Smooth muscle cell (in vitro differentiated cells): ENCODE results near the gene MED26. TPM values are rescaled to one million over a fixed set of nuclear protein-coding genes. Genes with fewer than 3 reads are reported as not detected.

Experiments
- DNase-seq: peaks from one replicate; lab custom pipeline; 2025; ENCODE audit not compliant: unreplicated experiment; lab: John Stamatoyannopoulos, UW
- H2AFZ ChIP-seq: fragments of 200-600 bp; sonication (generic); 2 replicates; pipeline ENCODE4 v1.6.0; 2016; ENCODE audit warnings: antibody characterized with exemption, low read depth, mild to moderate bottlenecking
- H3F3A ChIP-seq: fragments of 200-600 bp; sonication (generic); 2 replicates; pipeline ENCODE4 v1.6.0; 2017; ENCODE audit warnings: antibody characterized with exemption, low read depth
- H3K27ac ChIP-seq: fragments of 200-600 bp; sonication (generic); 2 replicates; pipeline ENCODE4 v1.5.1; 2016; ENCODE audit warnings: low read depth, mild to moderate bottlenecking
- H3K27me3 ChIP-seq: fragments of 200-600 bp; sonication (generic); 2 replicates; pipeline ENCODE4 v1.6.1; 2016; ENCODE audit warnings: low read depth, mild to moderate bottlenecking
- H3K36me3 ChIP-seq: fragments of 200-600 bp; sonication (generic); 2 replicates; pipeline ENCODE4 v1.5.1; 2016; ENCODE audit warnings: low read depth
- H3K4me1 ChIP-seq: fragments of 200-600 bp; sonication (generic); 2 replicates; pipeline ENCODE4 v1.5.1; 2016; ENCODE audit warnings: low read depth
- H3K4me2 ChIP-seq: fragments of 200-600 bp; sonication (generic); 2 replicates; pipeline ENCODE4 v1.6.0; 2016; ENCODE audit warnings: mild to moderate bottlenecking
- H3K4me3 ChIP-seq: fragments of 200-600 bp; sonication (generic); 2 replicates; pipeline ENCODE4 v1.5.1; 2016; ENCODE audit warnings: mild to moderate bottlenecking
- H3K79me2 ChIP-seq: fragments of 200-600 bp; sonication (generic); 2 replicates; pipeline ENCODE4 v1.6.0; 2016; ENCODE audit warnings: low read depth, mild to moderate bottlenecking
- H3K9ac ChIP-seq: fragments of 200-600 bp; sonication (generic); 2 replicates; pipeline ENCODE4 v1.6.0; 2016; ENCODE audit warnings: low read depth
- H3K9me3 ChIP-seq: fragments of 200-600 bp; sonication (generic); replicated peaks from 2 replicates; pipeline ENCODE4 v1.5.1; 2016; ENCODE audit warnings: low read depth
- H4K20me1 ChIP-seq: fragments of 200-600 bp; sonication (generic); 2 replicates; pipeline ENCODE4 v1.6.0; 2016; ENCODE audit warnings: low read depth
- CTCF ChIP-seq: fragments of 200-600 bp; sonication (generic); IDR thresholded peaks from 2 replicates; pipeline ENCODE4 v1.5.1; 2017; ENCODE audit warnings: borderline replicate concordance, mild to moderate bottlenecking, antibody characterized with exemption; ENCODE audit not compliant: insufficient read depth, poor library complexity, severe bottlenecking
- WGBS: methylation state at CpG from one replicate; pipeline ENCODE4 v1.1.7; 2016; ENCODE audit warnings: low lambda C conversion rate; 5-methylcytosine and 5-hydroxymethylcytosine counted together
- polyA plus RNA-seq: library from polyadenylated mRNA; unstranded; fragments of >200 nt; fragmentation: Nextera tagmentation; extraction: Ambion mirVana; gene quantifications from 2 replicates; pipeline ENCODE4 v1.2.1, GENCODE V29; 2016
- total RNA-seq: library from RNA; depleted of rRNA; stranded (reverse); fragments of >200 nt; gene quantifications from 2 replicates; pipeline ENCODE4 v1.2.3, GENCODE V29; 2014

Gene MED26
- total and polyA plus RNA-seq, 2 experiments from 2014 or later, result 6.3 to 9.6 TPM

GRCh38 chr19:16623066-16623465 is 4.9 kb downstream of the MED26 start:
- Histone ChIP-seq H3K79me2 (peaks cover 99% of the 10 kb centered on the region), H3K4me2 (no peak overlapping the region), H3K36me3 (no peaks in the 10 kb centered on the region), H3F3A (no peaks in the 10 kb centered on the region), H3K4me3 (no peak overlapping the region), H2AFZ (no peak overlapping the region), H3K9me3 (no peaks in the 10 kb centered on the region), H3K4me1 (peaks cover 8% of the 10 kb centered on the region), H4K20me1 (peaks cover 97% of the 10 kb centered on the region), H3K27me3 (no peaks in the 10 kb centered on the region), H3K9ac (no peak overlapping the region), H3K27ac (no peak overlapping the region)
- no peak for DNase-seq
- 100% methylated on average over 2 of the region's 2 CpGs for WGBS
- no peak for TF ChIP-seq CTCF

- H3K9ac ChIP-seq, result no peak overlapping the region
- H3F3A ChIP-seq, result no peaks in the 10 kb centered on the region
- no peak for DNase-seq
- no peak overlapping the region for H3K4me2 ChIP-seq
- no peak overlapping the region for H2AFZ ChIP-seq
- no peaks in the 10 kb centered on the region for H3K27me3 ChIP-seq
- H3K36me3 ChIP-seq, result no peaks in the 10 kb centered on the region
- TF ChIP-seq CTCF, result no peak
- 89% methylated on average over 7 of the region's 7 CpGs for WGBS
- peaks cover 100% of the 10 kb centered on the region for H3K79me2 ChIP-seq
- H4K20me1 ChIP-seq, result peaks cover 100% of the 10 kb centered on the region
- no peak overlapping the region for H3K27ac ChIP-seq
- H3K9me3 ChIP-seq, result no peaks in the 10 kb centered on the region
- H3K4me3 ChIP-seq, result no peak overlapping the region
- H3K4me1 ChIP-seq, result peaks cover 5% of the 10 kb centered on the region
Observed at GRCh38 chr19:16621165-16621800, 6.7 kb downstream of the MED26 start.

GRCh38 chr19:16620584-16620983 is 7.4 kb downstream of the MED26 start:
- Histone ChIP-seq H3F3A (no peaks in the 10 kb centered on the region), H3K4me3 (no peak overlapping the region), H3K9ac (no peak overlapping the region), H3K4me1 (no peaks in the 10 kb centered on the region), H4K20me1 (peaks cover 100% of the 10 kb centered on the region), H2AFZ (no peak overlapping the region), H3K27ac (no peak overlapping the region), H3K36me3 (no peaks in the 10 kb centered on the region), H3K27me3 (no peaks in the 10 kb centered on the region), H3K79me2 (peaks cover 99% of the 10 kb centered on the region), H3K9me3 (no peaks in the 10 kb centered on the region), H3K4me2 (no peak overlapping the region)
- no peak for DNase-seq
- WGBS, result 83% methylated on average over 3 of the region's 3 CpGs
- no peak for TF ChIP-seq CTCF

GRCh38 chr19:16620018-16620417 is 8.0 kb downstream of the MED26 start:
- Histone ChIP-seq H3K27ac (no peak overlapping the region), H3K4me2 (no peak overlapping the region)

More at GRCh38 chr19:16620018-16620417, 8.0 kb downstream of the MED26 start:
- Histone ChIP-seq H3K27me3 (no peaks in the 10 kb centered on the region), H4K20me1 (peaks cover 100% of the 10 kb centered on the region), H3K79me2 (peaks cover 98% of the 10 kb centered on the region), H3K9me3 (no peaks in the 10 kb centered on the region), H2AFZ (no peak overlapping the region), H3K4me1 (no peaks in the 10 kb centered on the region), H3K9ac (no peak overlapping the region), H3K4me3 (no peak overlapping the region), H3F3A (no peaks in the 10 kb centered on the region), H3K36me3 (no peaks in the 10 kb centered on the region)
- 96% methylated on average over 5 of the region's 5 CpGs for WGBS
- no peak for TF ChIP-seq CTCF
- no peak for DNase-seq
